ENCODE results near the gene RBM14.

DNA sequence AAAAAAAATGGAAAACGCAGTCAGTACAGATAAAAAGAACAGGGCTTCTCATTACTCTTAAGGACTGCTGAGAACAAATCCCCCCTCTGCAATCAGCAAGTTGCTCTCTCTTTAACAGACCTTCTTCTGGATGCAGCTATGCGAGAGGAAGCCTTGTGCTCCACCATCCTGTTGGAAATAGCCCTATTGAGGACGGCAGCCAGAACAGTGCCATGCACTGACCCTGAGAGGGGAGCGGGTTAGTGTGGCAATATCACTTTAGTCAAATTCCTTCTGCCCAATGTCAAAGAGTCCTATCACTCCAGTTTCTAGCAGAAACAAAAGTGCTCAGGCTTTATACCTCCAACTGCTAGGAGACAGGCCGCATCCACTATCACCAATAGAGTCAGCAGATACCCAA lies 54.4 kb downstream of the RBM14 start:
- TF ChIP-seq EZH2 (IDR thresholded peaks at IDR 0.05), result no peak
- TF ChIP-seq POLR2AphosphoS5 (IDR thresholded peaks at IDR 0.05; ENCODE audit: borderline replicate concordance, low read depth, low read length), result no peak
- TF ChIP-seq FOXP2 (optimal IDR thresholded peaks at IDR 0.05; ENCODE audit: control extremely low read depth, extremely low read length, insufficient read depth), result no peak

All from SK-N-MC (cell line).